Osteocyte (in vitro differentiated cells): ENCODE results near the gene ATAD1. TPM values are rescaled to one million over a fixed set of nuclear protein-coding genes. Genes with fewer than 3 reads are reported as not detected.

Source experiments
- DNase-seq: peaks from one replicate; pipeline ENCODE4 v3.0.0; 2021; ENCODE audit warnings: mixed read lengths; ENCODE audit not compliant: unreplicated experiment; ENCODE audit errors: extremely low spot score
- H3K27ac Mint-ChIP-seq: one replicate; pipeline ENCODE4 v1.8.0; 2021; ENCODE audit warnings: mild to moderate bottlenecking, mixed read lengths; ENCODE audit not compliant: unreplicated experiment
- H3K27me3 Mint-ChIP-seq: one replicate; pipeline ENCODE4 v1.8.0; 2021; ENCODE audit warnings: mixed read lengths; ENCODE audit not compliant: unreplicated experiment
- H3K36me3 Mint-ChIP-seq: one replicate; pipeline ENCODE4 v1.8.0; 2021; ENCODE audit warnings: mixed read lengths; ENCODE audit not compliant: unreplicated experiment
- H3K4me1 Mint-ChIP-seq: one replicate; pipeline ENCODE4 v1.8.0; 2021; ENCODE audit warnings: mixed read lengths; ENCODE audit not compliant: unreplicated experiment
- H3K4me3 Mint-ChIP-seq: one replicate; pipeline ENCODE4 v1.8.0; 2021; ENCODE audit warnings: mild to moderate bottlenecking, moderate library complexity, mixed read lengths; ENCODE audit not compliant: unreplicated experiment
- H3K9me3 Mint-ChIP-seq: one replicate; pipeline ENCODE4 v1.8.0; 2021; ENCODE audit warnings: mixed read lengths; ENCODE audit not compliant: unreplicated experiment
- total RNA-seq: library from RNA; stranded (reverse); gene quantifications from 2 replicates; pipeline ENCODE4 v1.2.1, GENCODE V29; 2021
- TF ChIP-seq, protein P1 (sequence below): fragments of 200-600 bp; sonication (generic); IDR thresholded peaks from 2 replicates; pipeline ENCODE4 v1.5.0; 2021; ENCODE audit warnings: antibody characterized with exemption, mild to moderate bottlenecking, moderate library complexity

ATAD1 gene
- total RNA-seq, 1 donor from 2014 or later, result 63.2 TPM

DNA sequence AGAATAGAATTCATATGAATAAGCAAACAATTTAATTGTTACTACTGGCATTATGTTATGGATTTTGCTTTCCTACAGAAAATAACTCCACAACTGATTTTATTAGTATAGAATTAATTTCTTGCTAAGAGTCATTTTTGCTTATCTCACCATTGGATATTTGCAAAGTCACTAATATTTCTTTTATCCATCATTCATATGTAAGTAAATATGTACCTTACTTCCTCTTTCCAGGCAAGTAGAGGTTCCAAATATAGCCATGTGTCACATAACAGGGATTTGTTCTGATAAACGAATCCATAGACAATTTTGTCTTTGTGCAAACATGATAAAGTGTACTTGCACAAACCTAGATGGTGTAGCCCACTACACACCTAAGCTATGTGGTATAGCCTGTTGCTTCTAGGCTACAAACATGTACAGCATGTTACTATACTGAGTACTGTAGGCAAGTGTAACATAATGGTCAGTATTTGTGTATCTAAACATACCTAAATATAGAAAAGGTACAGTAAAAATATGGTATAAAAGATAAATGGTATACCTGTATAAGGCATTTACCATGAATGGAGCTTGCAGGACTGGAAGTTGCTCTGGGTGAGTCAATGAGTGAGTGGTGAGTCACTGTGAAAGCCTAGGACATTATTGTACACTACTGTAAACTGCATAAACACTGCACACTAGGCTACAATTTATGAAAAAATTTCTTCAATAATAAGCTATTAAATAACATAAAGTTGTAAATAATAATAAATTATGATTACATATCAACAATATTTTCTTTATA is 27.0 kb upstream of the ATAD1 start:
- Mint-ChIP-seq H3K36me3 (no peaks in the 10 kb centered on the region), H3K9me3 (no peaks in the 10 kb centered on the region), H3K4me3 (no peak overlapping the region), H3K27ac (no peak overlapping the region), H3K4me1 (peaks cover 5% of the 10 kb centered on the region), H3K27me3 (no peaks in the 10 kb centered on the region)
- DNase-seq, result no peak
- TF ChIP-seq, protein P1, sequence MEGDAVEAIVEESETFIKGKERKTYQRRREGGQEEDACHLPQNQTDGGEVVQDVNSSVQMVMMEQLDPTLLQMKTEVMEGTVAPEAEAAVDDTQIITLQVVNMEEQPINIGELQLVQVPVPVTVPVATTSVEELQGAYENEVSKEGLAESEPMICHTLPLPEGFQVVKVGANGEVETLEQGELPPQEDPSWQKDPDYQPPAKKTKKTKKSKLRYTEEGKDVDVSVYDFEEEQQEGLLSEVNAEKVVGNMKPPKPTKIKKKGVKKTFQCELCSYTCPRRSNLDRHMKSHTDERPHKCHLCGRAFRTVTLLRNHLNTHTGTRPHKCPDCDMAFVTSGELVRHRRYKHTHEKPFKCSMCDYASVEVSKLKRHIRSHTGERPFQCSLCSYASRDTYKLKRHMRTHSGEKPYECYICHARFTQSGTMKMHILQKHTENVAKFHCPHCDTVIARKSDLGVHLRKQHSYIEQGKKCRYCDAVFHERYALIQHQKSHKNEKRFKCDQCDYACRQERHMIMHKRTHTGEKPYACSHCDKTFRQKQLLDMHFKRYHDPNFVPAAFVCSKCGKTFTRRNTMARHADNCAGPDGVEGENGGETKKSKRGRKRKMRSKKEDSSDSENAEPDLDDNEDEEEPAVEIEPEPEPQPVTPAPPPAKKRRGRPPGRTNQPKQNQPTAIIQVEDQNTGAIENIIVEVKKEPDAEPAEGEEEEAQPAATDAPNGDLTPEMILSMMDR, result no peak

DNA sequence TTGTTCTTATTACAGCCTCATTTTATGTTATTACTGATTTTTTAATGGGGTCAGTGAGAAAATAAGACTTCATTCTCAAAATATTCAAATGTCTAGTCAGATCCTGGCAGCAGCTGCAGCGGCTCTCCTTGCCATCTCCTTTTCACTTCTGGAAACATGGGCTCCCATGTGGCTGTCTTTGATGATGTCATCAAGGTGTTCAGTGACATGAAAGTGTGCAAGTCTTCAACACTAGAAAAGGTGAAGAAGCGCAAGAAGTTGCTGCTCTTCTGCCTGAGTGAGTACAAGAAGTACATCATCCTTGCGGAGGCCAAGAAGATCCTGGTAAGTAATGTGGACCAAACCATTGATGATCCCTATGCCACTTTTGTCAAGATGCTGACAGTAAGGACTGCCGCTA is 25.7 kb upstream of the ATAD1 start:
- Mint-ChIP-seq H3K27me3 (no peaks in the 10 kb centered on the region), H3K9me3 (no peaks in the 10 kb centered on the region), H3K36me3 (no peaks in the 10 kb centered on the region), H3K27ac (no peak overlapping the region), H3K4me1 (peaks cover 5% of the 10 kb centered on the region), H3K4me3 (no peak overlapping the region)
- no peak for DNase-seq
- TF ChIP-seq, protein P1, result no peak

DNA sequence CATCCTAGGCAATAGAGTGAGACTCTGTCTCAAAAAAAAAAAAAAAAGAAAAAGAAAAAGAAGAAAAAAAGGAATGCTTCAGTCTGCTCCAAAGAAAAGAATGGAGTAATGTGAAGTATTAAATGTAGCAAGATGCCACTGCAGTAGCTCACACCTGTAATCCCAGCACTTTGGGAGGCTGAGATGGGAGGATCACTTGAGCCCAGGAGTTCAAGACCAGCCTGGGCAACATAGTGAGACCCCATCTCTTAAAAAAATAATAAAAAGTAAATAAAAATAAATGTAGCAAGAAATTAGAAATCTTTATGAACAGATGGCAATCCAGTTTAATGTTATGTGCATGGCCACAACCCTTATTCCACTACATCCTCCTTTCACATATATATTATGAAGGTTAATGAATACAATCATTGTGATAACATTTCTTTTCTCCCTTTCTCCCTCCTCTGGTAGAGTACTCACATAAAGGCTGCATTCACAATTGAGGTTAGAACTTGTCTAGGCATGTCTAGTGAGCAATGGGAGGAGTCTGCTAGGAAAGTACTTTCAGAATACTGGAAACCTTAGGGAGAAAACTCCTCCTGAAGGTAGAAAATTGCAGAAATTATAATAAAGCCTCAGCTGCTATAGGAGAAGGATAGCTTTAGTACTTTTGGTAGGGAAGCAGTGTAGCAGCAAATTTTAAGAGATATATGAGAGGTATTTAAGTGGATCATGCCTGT is 24.9 kb upstream of the ATAD1 start:
- TF ChIP-seq, protein P1, result no peak
- H3K4me3 Mint-ChIP-seq, result no peak overlapping the region
- H3K9me3 Mint-ChIP-seq, result no peaks in the 10 kb centered on the region
- H3K4me1 Mint-ChIP-seq, result peaks cover 5% of the 10 kb centered on the region
- peak overlapping the region; percentile 59 for H3K27ac Mint-ChIP-seq
- no peak for DNase-seq
- no peaks in the 10 kb centered on the region for H3K27me3 Mint-ChIP-seq
- no peaks in the 10 kb centered on the region for H3K36me3 Mint-ChIP-seq

DNA sequence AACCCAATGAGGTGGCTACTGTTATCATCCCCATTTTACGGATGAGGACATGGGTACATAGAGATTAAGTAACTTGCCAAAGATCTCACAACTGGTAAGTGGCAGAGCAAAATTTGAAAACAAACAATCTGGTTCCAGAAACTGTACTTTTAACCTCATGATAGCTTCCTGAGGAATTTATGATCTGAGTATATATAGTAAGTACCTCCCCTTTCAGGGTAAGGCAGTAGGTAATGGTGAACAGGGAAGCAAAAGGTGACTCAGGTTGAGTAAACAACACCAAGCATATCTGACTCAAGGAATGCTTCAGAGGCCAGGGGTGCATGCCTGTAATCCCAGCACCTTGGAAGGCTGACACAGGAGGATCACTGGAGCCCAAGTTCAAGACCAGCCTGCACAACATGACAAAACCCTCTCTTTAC is 24.2 kb upstream of the ATAD1 start:
- H3K4me1 Mint-ChIP-seq, result peaks cover 5% of the 10 kb centered on the region
- TF ChIP-seq, protein P1, result no peak
- no peak overlapping the region for H3K27ac Mint-ChIP-seq
- peaks cover 4% of the 10 kb centered on the region for H3K27me3 Mint-ChIP-seq
- no peaks in the 10 kb centered on the region for H3K36me3 Mint-ChIP-seq
- no peak for DNase-seq
- H3K9me3 Mint-ChIP-seq, result no peaks in the 10 kb centered on the region
- H3K4me3 Mint-ChIP-seq, result no peak overlapping the region

DNA sequence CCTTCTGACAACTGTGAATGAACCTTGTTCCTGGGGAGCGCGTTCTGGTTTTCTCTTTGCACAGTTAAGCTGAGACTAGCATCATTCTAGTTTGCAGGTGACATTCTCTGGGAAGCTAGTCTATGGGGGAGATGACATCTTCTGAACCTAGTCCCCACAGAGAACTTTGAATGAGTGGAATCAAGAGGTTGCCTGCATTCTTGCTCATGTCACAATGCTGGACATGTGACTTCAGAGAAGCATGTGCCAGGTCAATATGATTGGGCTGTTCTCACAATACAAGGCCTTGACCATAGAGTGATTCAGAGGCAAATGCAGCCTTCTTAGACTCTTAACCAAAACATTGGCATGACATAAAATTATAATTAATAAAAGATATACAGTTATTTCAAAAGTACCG is 23.2 kb upstream of the ATAD1 start:
- Mint-ChIP-seq H3K27me3 (peaks cover 10% of the 10 kb centered on the region), H3K4me1 (peaks cover 5% of the 10 kb centered on the region), H3K4me3 (no peak overlapping the region), H3K27ac (no peak overlapping the region), H3K36me3 (no peaks in the 10 kb centered on the region), H3K9me3 (no peaks in the 10 kb centered on the region)
- DNase-seq, result no peak
- TF ChIP-seq, protein P1, result no peak
